Activated CD4-positive, alpha-beta T cell treated with anti-CD3 and anti-CD28 coated beads, Interleukin-2, amount 10 ng/mL, durations not matched to agents 7 days and 5 days (primary cell): Measurements from ENCODE around the gene UNC93A. TPM values are rescaled to one million over a fixed set of nuclear protein-coding genes. Genes with fewer than 3 reads are reported as not detected.
"Not testable (repeated sequence)": the region's sequence is repeated elsewhere in the genome, so short reads cannot be mapped to it uniquely, and the experiment has no call there.

Experiments
- CTCF ChIA-PET: fragments of 350-600 bp; sonication (Branson Sonifier 250); formaldehyde crosslinking; loops from one replicate; lab custom pipeline; 2021; ENCODE audit warnings: antibody characterized with exemption; lab: Charles Lee
- POLR2A ChIA-PET: fragments of 350-600 bp; sonication (Branson Sonifier 250); formaldehyde crosslinking; loops from one replicate; lab custom pipeline; 2021; ENCODE audit warnings: antibody characterized with exemption; lab: Charles Lee
- DNase-seq: peaks from one replicate; pipeline ENCODE4 v3.0.0-alpha.2; 2020
- H3K27ac Mint-ChIP-seq: one replicate; pipeline ENCODE4 v1.8.0; 2021; ENCODE audit warnings: mild to moderate bottlenecking, moderate library complexity, mixed read lengths
- H3K27me3 Mint-ChIP-seq: one replicate; pipeline ENCODE4 v1.8.0; 2021; ENCODE audit warnings: mixed read lengths
- H3K36me3 Mint-ChIP-seq: one replicate; pipeline ENCODE4 v1.8.0; 2021; ENCODE audit warnings: low read depth, mixed read lengths
- H3K4me1 Mint-ChIP-seq: one replicate; pipeline ENCODE4 v1.8.0; 2021; ENCODE audit warnings: mixed read lengths
- H3K4me3 Mint-ChIP-seq: one replicate; pipeline ENCODE4 v1.8.0; 2021; ENCODE audit warnings: mild to moderate bottlenecking, moderate library complexity, mixed read lengths
- H3K9me3 Mint-ChIP-seq: one replicate; pipeline ENCODE4 v1.8.0; 2021; ENCODE audit warnings: mixed read lengths
- total RNA-seq, 2 experiments: library from RNA; stranded (reverse); gene quantifications; one replicate each; pipeline ENCODE4 v1.2.3, GENCODE V29; 2021

Gene UNC93A
- total RNA-seq, 2 experiments from 2014 or later, result not detected

DNA sequence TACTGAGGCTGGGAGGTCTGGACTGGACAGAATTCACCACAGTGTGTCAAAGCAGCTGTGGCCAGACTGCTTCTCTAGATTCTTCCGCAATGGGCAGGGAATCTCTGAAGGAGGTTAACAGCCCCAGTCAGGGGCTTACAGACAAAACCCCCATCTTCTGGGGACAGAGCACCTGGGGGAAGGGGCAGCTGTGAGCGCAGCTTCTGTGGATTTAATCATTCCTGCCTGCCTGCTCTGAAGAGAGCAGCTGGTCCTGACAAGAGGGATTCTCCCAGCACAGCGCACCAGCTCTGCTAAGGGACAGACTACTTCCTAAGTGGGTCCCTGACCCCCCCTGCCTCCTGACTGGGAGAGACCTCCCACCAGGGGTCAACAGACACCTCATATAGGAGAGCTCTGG is 32.5 kb upstream of the UNC93A start:
- DNase-seq, result no peak
- peaks cover 38% of the 10 kb centered on the region for H3K27me3 Mint-ChIP-seq
- peaks cover 2% of the 10 kb centered on the region for H3K9me3 Mint-ChIP-seq
- H3K4me3 Mint-ChIP-seq, result no peak overlapping the region
- ChIA-PET CTCF (interaction anchor here (0.6 kb wide), 1 partner anchor 41 kb away, joined by 3 read pairs; no protein-coding TSS in a partner anchor), POLR2A (no interaction called here)
- no peaks in the 10 kb centered on the region for H3K36me3 Mint-ChIP-seq
- H3K27ac Mint-ChIP-seq, result no peak overlapping the region
- H3K4me1 Mint-ChIP-seq, result no peaks in the 10 kb centered on the region

DNA sequence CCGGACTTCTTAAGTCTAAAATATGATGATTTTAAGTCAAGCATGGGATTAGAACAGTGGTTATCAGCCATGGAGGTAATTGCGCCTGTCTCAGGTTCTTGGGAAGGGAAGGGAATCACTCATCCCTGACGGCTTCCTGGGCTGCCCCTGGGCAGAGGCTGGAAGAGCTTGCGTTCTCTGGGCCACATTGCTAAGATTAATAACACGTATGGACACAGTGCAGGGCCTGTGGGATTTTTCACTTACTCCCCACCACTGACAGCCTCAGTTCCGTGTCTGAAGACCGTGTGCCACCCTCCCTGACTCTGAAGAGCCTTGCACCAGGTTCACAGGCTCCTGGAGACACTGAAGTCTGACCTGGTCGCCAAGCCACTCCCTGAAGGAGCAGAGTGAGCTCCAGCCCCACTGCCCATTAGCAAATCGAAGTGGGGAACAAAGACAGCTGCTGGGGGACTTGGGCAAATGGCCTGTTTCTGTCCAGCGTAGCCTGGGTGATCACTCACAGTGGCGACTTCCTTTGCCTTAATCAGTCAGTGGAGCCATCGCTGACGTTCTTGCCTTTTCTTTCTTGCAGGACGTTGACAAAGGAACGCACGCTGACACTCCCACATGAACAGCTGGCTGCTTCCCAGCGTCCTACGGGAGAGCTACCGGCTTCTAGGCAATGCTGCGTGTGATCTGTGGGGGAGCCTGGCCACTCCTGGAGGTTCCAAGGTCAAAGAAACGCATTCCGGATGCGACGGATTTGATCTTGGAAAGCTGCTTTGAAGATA is 24.9 kb upstream of the UNC93A start:
- H3K4me3 Mint-ChIP-seq, CTCF ChIA-PET, H3K4me1 Mint-ChIP-seq, DNase-seq, H3K9me3 Mint-ChIP-seq, H3K27ac Mint-ChIP-seq, H3K36me3 Mint-ChIP-seq, POLR2A ChIA-PET: not testable (repeated sequence)
- H3K27me3 Mint-ChIP-seq, result peaks cover 31% of the 10 kb centered on the region

DNA sequence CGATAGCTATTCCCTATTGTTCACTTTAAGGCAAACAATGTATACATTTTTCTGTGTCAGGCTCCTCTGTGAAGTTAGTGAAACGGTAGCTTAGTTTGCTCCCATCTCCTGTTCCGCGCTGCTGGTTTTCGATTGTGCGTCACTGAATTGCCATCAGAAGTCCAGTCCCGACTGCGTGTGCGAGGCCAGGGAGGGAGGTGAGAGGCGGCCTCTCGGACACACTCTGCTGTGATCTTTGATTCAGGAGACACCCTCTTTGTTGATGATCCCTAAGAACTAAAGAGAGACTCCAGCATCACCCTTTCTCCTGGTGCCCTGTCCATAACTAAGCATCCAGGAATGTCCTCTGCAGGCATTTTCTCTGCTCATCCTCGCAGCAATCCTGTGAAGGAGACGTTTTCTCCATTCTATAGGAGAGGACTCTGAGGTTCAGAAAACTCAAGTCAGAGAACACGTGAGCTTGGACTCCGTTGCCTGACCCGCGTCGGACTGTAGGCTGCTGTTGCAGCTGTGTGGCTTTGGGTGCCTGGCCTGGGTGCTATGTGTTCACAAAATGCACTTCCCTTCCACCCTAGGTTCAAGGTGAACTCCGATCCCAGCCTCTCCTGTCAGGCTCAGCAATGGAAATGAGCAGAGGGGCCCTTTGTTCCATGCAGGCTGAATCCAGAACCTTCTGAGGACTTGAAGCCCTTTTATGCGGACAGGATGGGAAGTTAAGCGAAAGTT is 24.1 kb upstream of the UNC93A start:
- ChIA-PET POLR2A (no interaction called here), CTCF (no interaction called here)
- H3K36me3 Mint-ChIP-seq, result no peaks in the 10 kb centered on the region
- DNase-seq, result no peak
- no peaks in the 10 kb centered on the region for H3K9me3 Mint-ChIP-seq
- no peak overlapping the region for H3K4me3 Mint-ChIP-seq
- no peak overlapping the region for H3K27ac Mint-ChIP-seq
- no peaks in the 10 kb centered on the region for H3K4me1 Mint-ChIP-seq
- H3K27me3 Mint-ChIP-seq, result peaks cover 24% of the 10 kb centered on the region

DNA sequence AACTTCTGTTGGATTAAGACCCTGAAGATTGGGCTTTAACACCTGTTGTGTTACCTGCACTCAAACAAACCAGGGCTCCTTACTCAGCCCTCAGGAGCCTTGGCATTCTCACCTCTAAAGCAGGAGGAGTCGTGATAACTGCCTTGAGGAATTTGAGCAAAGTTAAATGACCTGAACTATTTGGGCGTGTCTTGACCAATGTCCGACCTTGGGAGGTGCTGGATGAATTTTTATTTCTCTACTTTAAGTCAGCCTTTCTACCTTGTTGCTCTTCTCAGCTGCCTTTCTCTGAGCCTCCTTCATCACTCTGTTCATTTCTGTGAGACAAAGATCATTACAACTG is 23.6 kb upstream of the UNC93A start:
- H3K4me3 Mint-ChIP-seq, H3K36me3 Mint-ChIP-seq, H3K27ac Mint-ChIP-seq, POLR2A ChIA-PET, CTCF ChIA-PET, H3K4me1 Mint-ChIP-seq, H3K9me3 Mint-ChIP-seq, DNase-seq: not testable (repeated sequence)
- peaks cover 19% of the 10 kb centered on the region for H3K27me3 Mint-ChIP-seq

DNA sequence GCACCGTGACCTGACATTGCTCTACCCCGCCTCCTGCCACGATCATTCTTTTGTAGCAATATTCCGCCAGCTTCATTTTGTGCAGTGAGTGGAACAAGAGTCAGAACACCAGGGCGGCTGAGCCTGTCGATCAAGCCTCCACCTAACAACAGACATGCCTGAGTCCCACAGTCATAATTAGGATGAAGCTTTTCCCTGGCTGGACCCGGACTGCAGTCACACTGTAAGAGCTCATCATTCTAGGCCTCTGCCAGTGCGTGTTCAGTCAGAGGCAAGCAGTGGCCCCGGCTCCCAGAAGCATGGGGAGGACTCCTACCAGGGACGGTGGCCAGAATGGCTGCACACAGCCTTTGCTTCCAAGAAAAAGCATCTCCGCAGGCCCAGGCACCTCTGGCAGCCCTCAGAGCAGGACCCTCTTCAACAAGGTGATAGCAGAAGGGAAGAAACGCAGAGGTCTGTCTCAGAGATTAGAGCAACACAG is 23.2 kb upstream of the UNC93A start:
- ChIA-PET POLR2A (no interaction called here), CTCF (no interaction called here)
- Mint-ChIP-seq H3K9me3 (no peaks in the 10 kb centered on the region), H3K27ac (no peak overlapping the region), H3K4me1 (no peaks in the 10 kb centered on the region), H3K27me3 (peaks cover 15% of the 10 kb centered on the region), H3K4me3 (no peak overlapping the region), H3K36me3 (no peaks in the 10 kb centered on the region)
- no peak for DNase-seq

DNA sequence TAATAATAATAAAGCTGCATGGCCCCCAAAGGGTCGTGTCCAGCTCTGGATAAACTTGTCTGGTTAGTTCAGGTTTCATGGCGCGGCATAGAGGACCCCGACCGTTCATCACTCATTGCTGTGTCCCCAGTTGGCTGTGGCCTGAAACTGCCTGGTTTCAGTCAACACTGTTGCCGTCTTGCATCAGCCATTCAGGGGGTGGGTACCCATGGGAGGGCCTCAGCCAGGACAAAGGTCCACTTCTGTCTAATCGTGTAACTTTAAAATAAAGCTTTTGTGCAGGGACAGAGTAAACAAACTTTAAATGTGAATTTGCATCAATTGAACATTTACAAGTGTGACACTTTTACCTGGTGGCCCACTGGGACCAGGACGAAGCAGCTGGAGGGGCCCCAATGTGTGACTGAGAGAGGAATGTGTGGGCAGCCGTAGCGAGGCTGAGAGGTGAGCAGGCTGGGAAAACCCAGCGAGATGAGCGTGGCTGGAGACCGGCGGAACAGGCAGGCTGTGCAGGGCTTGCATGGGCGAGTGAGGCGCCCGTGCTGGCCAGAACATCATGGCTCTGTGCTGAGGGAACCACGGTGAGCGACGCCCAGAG is 22.3 kb upstream of the UNC93A start:
- H3K9me3 Mint-ChIP-seq, result no peaks in the 10 kb centered on the region
- no peak overlapping the region for H3K27ac Mint-ChIP-seq
- H3K4me1 Mint-ChIP-seq, result no peaks in the 10 kb centered on the region
- ChIA-PET POLR2A (no interaction called here), CTCF (interaction anchor here (0.7 kb wide), 1 partner anchor 21 kb away, joined by 5 read pairs; no protein-coding TSS in a partner anchor)
- H3K4me3 Mint-ChIP-seq, result no peak overlapping the region
- H3K36me3 Mint-ChIP-seq, result no peaks in the 10 kb centered on the region
- no peak for DNase-seq
- peaks cover 9% of the 10 kb centered on the region for H3K27me3 Mint-ChIP-seq

DNA sequence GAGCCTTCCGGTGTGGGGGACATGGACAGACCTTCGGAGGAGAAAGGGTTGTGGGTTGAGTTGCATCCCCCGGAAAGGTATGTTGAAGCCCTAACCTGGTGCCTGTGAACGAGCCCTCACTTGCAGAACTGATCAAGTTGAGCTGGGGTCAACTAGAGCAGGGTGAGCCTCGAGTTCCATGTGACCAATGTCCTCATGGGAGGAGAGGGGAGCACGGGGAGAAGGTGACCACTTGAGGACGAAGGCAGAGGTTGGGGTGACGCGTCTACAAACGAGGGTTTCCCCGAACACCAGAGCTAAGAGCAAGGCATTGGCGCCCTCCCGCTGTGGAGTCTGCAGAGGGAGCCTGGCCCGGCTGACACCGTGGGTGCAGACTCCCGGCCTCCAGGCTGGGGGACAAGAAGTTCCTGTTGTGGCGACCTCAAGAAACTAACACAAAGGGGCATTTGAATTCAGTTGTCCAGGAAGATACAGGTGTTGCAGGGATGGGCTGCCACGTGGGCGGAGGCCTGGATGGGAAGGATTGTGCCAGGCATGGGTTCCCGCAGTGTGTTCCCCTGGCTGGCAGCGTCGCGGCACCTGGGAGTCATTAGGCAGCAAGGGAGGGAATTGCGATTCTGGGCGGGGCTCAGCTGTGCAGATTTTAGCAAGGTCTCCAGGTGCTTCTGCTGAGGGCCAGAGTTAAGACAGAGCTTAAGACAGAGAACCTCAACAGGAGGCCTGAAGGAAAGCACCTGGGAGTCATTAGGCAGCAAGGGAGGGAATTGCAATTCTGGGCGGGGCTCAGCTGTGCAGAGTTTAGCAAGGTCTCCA is 20.4 kb upstream of the UNC93A start:
- H3K27me3 Mint-ChIP-seq, result peaks cover 1% of the 10 kb centered on the region
- H3K9me3 Mint-ChIP-seq, result no peaks in the 10 kb centered on the region
- H3K36me3 Mint-ChIP-seq, result no peaks in the 10 kb centered on the region
- CTCF ChIA-PET, result no interaction called here
- no peak overlapping the region for H3K4me3 Mint-ChIP-seq
- no peaks in the 10 kb centered on the region for H3K4me1 Mint-ChIP-seq
- no peak overlapping the region for H3K27ac Mint-ChIP-seq
- DNase-seq, result no peak
- POLR2A ChIA-PET, result no interaction called here

DNA sequence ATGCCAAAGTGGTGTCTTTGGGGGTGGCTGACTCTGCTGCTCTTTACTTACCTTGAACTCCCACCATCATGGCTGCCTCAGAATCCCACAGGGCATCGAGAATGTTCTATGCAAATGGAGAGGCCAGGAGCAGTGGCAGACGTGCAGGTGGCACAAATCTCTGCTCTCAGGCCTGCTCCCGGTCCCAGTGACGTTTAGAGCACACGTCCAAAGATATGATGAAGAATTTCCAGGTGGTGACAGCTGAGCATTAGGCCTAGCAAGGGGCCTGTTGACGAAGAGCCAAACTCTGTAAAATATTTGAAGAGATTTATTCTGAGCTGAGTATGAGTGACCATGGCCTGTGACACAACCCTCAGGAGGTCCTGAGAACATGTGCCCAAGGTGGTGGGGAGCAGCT is 19.0 kb upstream of the UNC93A start:
- Mint-ChIP-seq H3K4me1 (no peaks in the 10 kb centered on the region), H3K36me3 (no peaks in the 10 kb centered on the region), H3K9me3 (no peaks in the 10 kb centered on the region), H3K27ac (no peak overlapping the region), H3K27me3 (no peaks in the 10 kb centered on the region), H3K4me3 (no peak overlapping the region)
- ChIA-PET POLR2A (no interaction called here), CTCF (no interaction called here)
- DNase-seq, result no peak

DNA sequence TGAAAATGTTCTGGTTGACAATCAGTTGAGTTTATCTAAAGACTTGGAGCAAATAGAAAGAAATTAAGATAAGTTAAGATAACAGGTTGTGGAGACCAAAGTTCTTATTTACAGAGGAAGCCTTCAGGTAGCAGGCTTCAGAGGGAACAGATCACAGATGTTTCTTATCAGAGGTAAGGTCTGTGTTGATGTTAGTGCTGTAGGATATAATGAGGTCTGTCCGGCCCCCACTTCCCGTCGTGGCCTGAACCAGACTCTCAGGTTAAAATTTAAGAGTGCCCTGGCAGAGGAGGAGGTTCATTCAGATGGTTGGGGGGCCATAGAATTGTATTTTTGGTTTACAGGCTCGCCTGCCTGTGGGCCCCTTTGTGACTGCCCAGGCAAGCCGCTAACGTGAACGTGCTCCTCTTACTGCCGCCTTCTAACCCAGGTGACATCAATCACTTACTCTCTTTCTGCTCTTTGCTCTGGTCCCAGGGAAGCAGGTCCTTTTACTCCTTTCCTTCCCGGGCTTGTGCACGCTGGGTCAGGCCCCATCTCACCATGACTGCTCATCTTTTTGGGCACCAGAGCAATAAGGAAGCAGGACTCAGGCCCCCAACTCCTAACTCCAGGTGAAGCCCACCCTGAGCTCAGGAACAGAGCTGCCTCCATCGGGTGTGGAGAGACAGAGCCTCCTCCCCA is 18.3 kb upstream of the UNC93A start:
- ChIA-PET POLR2A (no interaction called here), CTCF (no interaction called here)
- Mint-ChIP-seq H3K27ac (peak overlapping the region; percentile 61), H3K4me1 (no peaks in the 10 kb centered on the region), H3K4me3 (no peak overlapping the region), H3K9me3 (no peaks in the 10 kb centered on the region), H3K27me3 (peaks cover 3% of the 10 kb centered on the region), H3K36me3 (no peaks in the 10 kb centered on the region)
- no peak for DNase-seq

DNA sequence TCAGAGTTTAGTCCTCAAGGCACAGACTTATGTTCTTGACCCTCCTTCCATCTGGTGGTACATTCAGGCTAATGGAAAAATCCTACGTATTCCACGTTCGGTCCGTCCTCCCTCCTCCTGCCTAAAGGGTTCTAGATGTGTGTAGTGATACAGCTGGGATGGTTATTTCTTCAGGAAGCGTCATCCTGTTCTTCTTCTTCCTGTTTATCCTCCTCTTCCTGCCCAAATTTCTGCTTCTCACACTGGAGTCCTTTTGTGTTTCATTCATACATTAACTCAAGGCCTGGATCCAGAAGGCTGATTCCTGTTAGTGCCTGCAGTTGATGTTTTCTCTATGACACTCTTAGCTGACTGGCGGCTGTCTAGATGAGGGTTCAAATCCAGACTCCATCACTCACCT is 16.8 kb upstream of the UNC93A start:
- H3K27ac Mint-ChIP-seq, result no peak overlapping the region
- ChIA-PET CTCF (interaction anchor here (0.8 to 1.1 kb wide), 2 partner anchors 13 to 19 kb away, joined by 3 to 4 read pairs; no protein-coding TSS in a partner anchor), POLR2A (no interaction called here)
- H3K4me1 Mint-ChIP-seq, result no peaks in the 10 kb centered on the region
- no peak for DNase-seq
- H3K27me3 Mint-ChIP-seq, result peaks cover 3% of the 10 kb centered on the region
- H3K9me3 Mint-ChIP-seq, result no peaks in the 10 kb centered on the region
- H3K4me3 Mint-ChIP-seq, result no peak overlapping the region
- H3K36me3 Mint-ChIP-seq, result no peaks in the 10 kb centered on the region

DNA sequence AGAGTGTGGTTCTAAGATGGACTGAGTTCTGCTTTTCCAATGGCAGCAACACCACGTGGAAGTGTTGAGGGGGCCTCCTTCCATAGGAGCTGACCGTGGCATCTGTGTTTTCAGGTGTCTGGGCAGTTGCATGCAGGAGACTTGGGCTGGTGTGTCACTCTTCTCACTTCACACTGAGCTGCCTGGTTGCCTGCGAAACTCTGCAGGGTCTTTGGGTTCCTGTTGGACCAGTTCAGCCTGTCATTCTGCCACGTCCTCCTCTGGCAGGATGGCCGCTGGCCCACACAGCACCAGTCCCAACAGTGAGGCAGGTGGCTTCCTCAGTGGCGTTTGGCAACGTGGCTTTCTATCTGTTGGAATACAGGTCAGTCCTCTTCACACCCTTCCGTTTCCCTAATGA is 16.1 kb upstream of the UNC93A start:
- no peaks in the 10 kb centered on the region for H3K36me3 Mint-ChIP-seq
- no peak overlapping the region for H3K4me3 Mint-ChIP-seq

DNA sequence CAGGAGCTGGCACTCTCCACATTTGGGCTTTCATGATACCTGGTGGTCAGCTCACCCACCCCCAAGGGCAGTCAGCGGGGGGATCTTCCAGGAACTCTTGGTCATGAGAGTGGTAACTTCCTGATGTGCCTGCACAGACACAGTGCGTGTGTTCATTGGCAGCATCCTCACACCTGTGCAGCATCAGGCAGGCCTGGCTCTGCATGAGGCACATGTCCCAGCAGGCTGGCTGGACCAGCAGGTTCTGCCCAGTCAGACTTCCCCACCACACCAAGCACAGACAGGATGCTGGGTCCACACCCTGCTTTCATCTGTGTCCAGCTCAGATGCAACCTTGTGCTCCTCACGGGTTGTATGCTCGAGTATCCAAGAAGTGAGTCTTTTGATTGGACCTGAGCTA is 15.7 kb upstream of the UNC93A start:
- ChIA-PET CTCF (interaction anchor here (0.6 to 1.3 kb wide), 4 partner anchors 20 to 552 kb away, joined by 3 to 4 read pairs (median 3); no protein-coding TSS in a partner anchor), POLR2A (no interaction called here)
- Mint-ChIP-seq H3K4me3 (no peak overlapping the region), H3K27me3 (peaks cover 3% of the 10 kb centered on the region), H3K4me1 (no peaks in the 10 kb centered on the region), H3K9me3 (no peaks in the 10 kb centered on the region), H3K36me3 (no peaks in the 10 kb centered on the region), H3K27ac (no peak overlapping the region)
- no peak for DNase-seq

More for the DNA sequence above, 16.1 kb upstream of the UNC93A start:
- no peak overlapping the region for H3K27ac Mint-ChIP-seq
- DNase-seq, result no peak
- H3K4me1 Mint-ChIP-seq, result no peaks in the 10 kb centered on the region
- peaks cover 3% of the 10 kb centered on the region for H3K27me3 Mint-ChIP-seq
- POLR2A ChIA-PET, result no interaction called here
- no peaks in the 10 kb centered on the region for H3K9me3 Mint-ChIP-seq
- CTCF ChIA-PET, result interaction anchor here (0.6 to 1.3 kb wide), 4 partner anchors 12 to 76 kb away, joined by 3 to 4 read pairs (median 3); no protein-coding TSS in a partner anchor
